HG02571 (cell line): ENCODE results near the gene ZNF138.
"Not testable (repeated sequence)": the region's sequence is repeated elsewhere in the genome, so short reads cannot be mapped to it uniquely, and the experiment has no call there.

Experiments
- ATAC-seq: cut with Tn5 transposase; IDR thresholded peaks from one replicate; pipeline ENCODE4 v1.9.1; 2021; ENCODE audit warnings: mild to moderate bottlenecking, moderate library complexity; ENCODE audit not compliant: unreplicated experiment

Gene ZNF138

GRCh38 chr7:64838051-64838450, 43.8 kb downstream of the ZNF138 start:
- ATAC-seq = not testable (repeated sequence)

GRCh38 chr7:64838691-64839090, 44.5 kb downstream of the ZNF138 start:
- ATAC-seq = no peak

GRCh38 chr7:64839910-64840309, 45.7 kb downstream of the ZNF138 start:
- no peak for ATAC-seq

GRCh38 chr7:64849250-64849923, 55.2 kb downstream of the ZNF138 start:
- ATAC-seq = no peak

GRCh38 chr7:64849924-64850499, 55.8 kb downstream of the ZNF138 start:
- ATAC-seq = no peak

GRCh38 chr7:64853679-64854078, 59.5 kb downstream of the ZNF138 start:
- no peak for ATAC-seq

- no peak for ATAC-seq
Observed at GRCh38 chr7:64854969-64855368, 60.7 kb downstream of the ZNF138 start.

- no peak for ATAC-seq
Observed at GRCh38 chr7:64863021-64863420, 68.8 kb downstream of the ZNF138 start.

GRCh38 chr7:64863530-64863929, 69.3 kb downstream of the ZNF138 start:
- ATAC-seq = not testable (repeated sequence)

- ATAC-seq = no peak
Observed at GRCh38 chr7:64863969-64864368, 69.7 kb downstream of the ZNF138 start.

GRCh38 chr7:64867863-64868440, 73.7 kb downstream of the ZNF138 start:
- ATAC-seq = no peak

GRCh38 chr7:64868499-64868898, 74.3 kb downstream of the ZNF138 start:
- ATAC-seq = no peak

- no peak for ATAC-seq
Observed at GRCh38 chr7:64869121-64869725, 75.0 kb downstream of the ZNF138 start.

- no peak for ATAC-seq
Observed at GRCh38 chr7:64869912-64870562, 75.8 kb downstream of the ZNF138 start.

GRCh38 chr7:64870656-64871055, 76.4 kb downstream of the ZNF138 start:
- no peak for ATAC-seq

GRCh38 chr7:64871761-64872160, 77.5 kb downstream of the ZNF138 start:
- ATAC-seq = no peak

- ATAC-seq = no peak
Observed at GRCh38 chr7:64872351-64873154, 78.3 kb downstream of the ZNF138 start.

- no peak for ATAC-seq
Observed at GRCh38 chr7:64873155-64873500, 78.9 kb downstream of the ZNF138 start.

GRCh38 chr7:64873517-64873916, 79.3 kb downstream of the ZNF138 start:
- no peak for ATAC-seq

GRCh38 chr7:64874114-64874513, 79.9 kb downstream of the ZNF138 start:
- no peak for ATAC-seq
